ENCODE measurements around the gene FCGR3A.
"Not testable (repeated sequence)": the region's sequence is repeated elsewhere in the genome, so short reads cannot be mapped to it uniquely, and the experiment has no call there.

The FCGR3A gene

GRCh38 chr1:161545005-161545731, 4.5 kb downstream of the FCGR3A start:
- not testable (repeated sequence) for H3K9ac ChIP-seq; H3K4me3 ChIP-seq (IDR thresholded peaks at IDR 0.05; ENCODE audit: insufficient read depth, low read depth, low read length); H4K20me1 ChIP-seq (ENCODE audit: insufficient read depth); H2AFZ ChIP-seq (ENCODE audit: low read depth); H3K4me2 ChIP-seq; H3K27me3 ChIP-seq (ENCODE audit: insufficient read depth, low read depth); H3K79me2 ChIP-seq (ENCODE audit: insufficient read depth, low read depth); H3K36me3 ChIP-seq (ENCODE audit: insufficient read depth); H3K27ac ChIP-seq
- H3K4me1 ChIP-seq (ENCODE audit: low read depth, poor library complexity, severe bottlenecking), result peaks cover 14% of the 10 kb centered on the region

- H3K27me3 ChIP-seq (ENCODE audit: insufficient read depth, low read depth); H3K79me2 ChIP-seq (ENCODE audit: insufficient read depth, low read depth); H3K4me3 ChIP-seq (IDR thresholded peaks at IDR 0.05; ENCODE audit: insufficient read depth, low read depth, low read length); H3K36me3 ChIP-seq (ENCODE audit: insufficient read depth); H3K9ac ChIP-seq; H3K4me2 ChIP-seq; H4K20me1 ChIP-seq (ENCODE audit: insufficient read depth); H3K27ac ChIP-seq; H2AFZ ChIP-seq (ENCODE audit: low read depth): not testable (repeated sequence)
- peaks cover 14% of the 10 kb centered on the region for H3K4me1 ChIP-seq (ENCODE audit: low read depth, poor library complexity, severe bottlenecking)
Observed at GRCh38 chr1:161543125-161543524, 6.5 kb downstream of the FCGR3A start.

- H2AFZ ChIP-seq (ENCODE audit: low read depth); H3K4me3 ChIP-seq (IDR thresholded peaks at IDR 0.05; ENCODE audit: insufficient read depth, low read depth, low read length); H3K27ac ChIP-seq; H3K36me3 ChIP-seq (ENCODE audit: insufficient read depth); H3K79me2 ChIP-seq (ENCODE audit: insufficient read depth, low read depth); H3K9ac ChIP-seq; H3K27me3 ChIP-seq (ENCODE audit: insufficient read depth, low read depth); H3K4me2 ChIP-seq; H4K20me1 ChIP-seq (ENCODE audit: insufficient read depth): not testable (repeated sequence)
- peaks cover 14% of the 10 kb centered on the region for H3K4me1 ChIP-seq (ENCODE audit: low read depth, poor library complexity, severe bottlenecking)
Observed at GRCh38 chr1:161542091-161542559, 7.5 kb downstream of the FCGR3A start.

GRCh38 chr1:161540570-161540960, 9.1 kb downstream of the FCGR3A start:
- peak overlapping the region; percentile 59 for H2AFZ ChIP-seq (ENCODE audit: low read depth)
- H3K9ac ChIP-seq, result peak overlapping the region; percentile 96
- peaks cover 14% of the 10 kb centered on the region for H3K4me1 ChIP-seq (ENCODE audit: low read depth, poor library complexity, severe bottlenecking)
- H3K79me2 ChIP-seq (ENCODE audit: insufficient read depth, low read depth); H4K20me1 ChIP-seq (ENCODE audit: insufficient read depth); H3K27me3 ChIP-seq (ENCODE audit: insufficient read depth, low read depth); H3K36me3 ChIP-seq (ENCODE audit: insufficient read depth): not testable (repeated sequence)
- H3K4me2 ChIP-seq, result peak overlapping the region; percentile 34
- peak overlapping the region; percentile 18 for H3K4me3 ChIP-seq (IDR thresholded peaks at IDR 0.05; ENCODE audit: insufficient read depth, low read depth, low read length)
- H3K27ac ChIP-seq, result peak overlapping the region; percentile 97

GRCh38 chr1:161539731-161540569, 9.7 kb downstream of the FCGR3A start:
- peak overlapping the region; percentile 89 for H2AFZ ChIP-seq (ENCODE audit: low read depth)
- H3K27me3 ChIP-seq (ENCODE audit: insufficient read depth, low read depth); H3K79me2 ChIP-seq (ENCODE audit: insufficient read depth, low read depth); H4K20me1 ChIP-seq (ENCODE audit: insufficient read depth); H3K36me3 ChIP-seq (ENCODE audit: insufficient read depth): not testable (repeated sequence)
- TF ChIP-seq CTCF (conservative IDR thresholded peaks at IDR 0.05; ENCODE audit: low read depth, low read length), result 0 out of 2 replicates have a peak, but pooled peaks have one; percentile 8
- H3K27ac ChIP-seq, result peak overlapping the region; percentile 97
- peak overlapping the region; percentile 34 for H3K4me2 ChIP-seq
- peaks cover 14% of the 10 kb centered on the region for H3K4me1 ChIP-seq (ENCODE audit: low read depth, poor library complexity, severe bottlenecking)
- H3K9ac ChIP-seq, result peak overlapping the region; percentile 96
- H3K4me3 ChIP-seq (IDR thresholded peaks at IDR 0.05; ENCODE audit: insufficient read depth, low read depth, low read length), result peak overlapping the region; percentile 95

- Histone ChIP-seq H3K4me2 (peak overlapping the region; percentile 34), H3K27ac (peak overlapping the region; percentile 97), H3K4me1 (ENCODE audit: low read depth, poor library complexity, severe bottlenecking) (peaks cover 14% of the 10 kb centered on the region), H3K9ac (peak overlapping the region; percentile 96), H2AFZ (ENCODE audit: low read depth) (0 out of 2 replicates have a peak overlapping the region, but pooled peaks have one; percentile 89)
- not testable (repeated sequence) for H3K27me3 ChIP-seq (ENCODE audit: insufficient read depth, low read depth); H4K20me1 ChIP-seq (ENCODE audit: insufficient read depth); H3K4me3 ChIP-seq (IDR thresholded peaks at IDR 0.05; ENCODE audit: insufficient read depth, low read depth, low read length); H3K79me2 ChIP-seq (ENCODE audit: insufficient read depth, low read depth); H3K36me3 ChIP-seq (ENCODE audit: insufficient read depth)
Observed at GRCh38 chr1:161538925-161539479, 10.6 kb downstream of the FCGR3A start.

GRCh38 chr1:161537068-161537669, 12.4 kb downstream of the FCGR3A start:
- H3K4me2 ChIP-seq; H4K20me1 ChIP-seq (ENCODE audit: insufficient read depth); H3K9ac ChIP-seq; H2AFZ ChIP-seq (ENCODE audit: low read depth); H3K79me2 ChIP-seq (ENCODE audit: insufficient read depth, low read depth); H3K4me3 ChIP-seq (IDR thresholded peaks at IDR 0.05; ENCODE audit: insufficient read depth, low read depth, low read length); H3K36me3 ChIP-seq (ENCODE audit: insufficient read depth); H3K27ac ChIP-seq; H3K27me3 ChIP-seq (ENCODE audit: insufficient read depth, low read depth): not testable (repeated sequence)
- peaks cover 15% of the 10 kb centered on the region for H3K4me1 ChIP-seq (ENCODE audit: low read depth, poor library complexity, severe bottlenecking)

GRCh38 chr1:161532644-161533567, 16.7 kb downstream of the FCGR3A start:
- H3K9ac ChIP-seq, result not testable (repeated sequence)

More at GRCh38 chr1:161532644-161533567, 16.7 kb downstream of the FCGR3A start:
- H3K27me3 ChIP-seq (ENCODE audit: insufficient read depth, low read depth); H4K20me1 ChIP-seq (ENCODE audit: insufficient read depth); H3K4me3 ChIP-seq (IDR thresholded peaks at IDR 0.05; ENCODE audit: insufficient read depth, low read depth, low read length); H3K36me3 ChIP-seq (ENCODE audit: insufficient read depth); H3K27ac ChIP-seq; H3K4me2 ChIP-seq; H2AFZ ChIP-seq (ENCODE audit: low read depth); H3K79me2 ChIP-seq (ENCODE audit: insufficient read depth, low read depth): not testable (repeated sequence)
- peaks cover 16% of the 10 kb centered on the region for H3K4me1 ChIP-seq (ENCODE audit: low read depth, poor library complexity, severe bottlenecking)

Measured in KMS-11 (cell line).